T1000 (cell line): ENCODE data around the gene SFXN3.
"Not testable (repeated sequence)": the region's sequence is repeated elsewhere in the genome, so short reads cannot be mapped to it uniquely, and the experiment has no call there.

ENCODE experiments used
- DNase-seq: peaks from one replicate; lab custom pipeline; 2025; ENCODE audit warnings: mixed read lengths; lab: John Stamatoyannopoulos, UW

The SFXN3 gene

DNA sequence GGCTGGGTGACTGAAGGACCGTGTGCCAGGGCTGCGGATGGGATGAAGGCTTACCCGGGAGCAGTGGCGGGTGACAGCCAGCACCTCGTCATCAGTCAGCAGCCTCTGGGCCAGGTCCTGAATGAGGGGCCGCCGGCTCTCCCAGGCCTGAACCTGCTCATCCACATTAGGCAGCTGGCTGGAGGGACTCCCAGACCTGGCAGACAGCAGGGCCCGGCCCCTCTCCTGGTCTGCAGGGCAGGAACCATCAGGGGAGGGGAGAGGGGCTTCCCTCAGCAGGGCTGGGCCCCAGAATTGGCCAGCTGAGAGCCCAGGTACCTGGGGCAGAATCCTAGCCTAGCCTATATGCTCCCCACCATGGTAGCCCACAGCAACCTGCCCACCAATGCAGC, 15.5 kb upstream of the SFXN3 start:
- DNase-seq: no peak

DNA sequence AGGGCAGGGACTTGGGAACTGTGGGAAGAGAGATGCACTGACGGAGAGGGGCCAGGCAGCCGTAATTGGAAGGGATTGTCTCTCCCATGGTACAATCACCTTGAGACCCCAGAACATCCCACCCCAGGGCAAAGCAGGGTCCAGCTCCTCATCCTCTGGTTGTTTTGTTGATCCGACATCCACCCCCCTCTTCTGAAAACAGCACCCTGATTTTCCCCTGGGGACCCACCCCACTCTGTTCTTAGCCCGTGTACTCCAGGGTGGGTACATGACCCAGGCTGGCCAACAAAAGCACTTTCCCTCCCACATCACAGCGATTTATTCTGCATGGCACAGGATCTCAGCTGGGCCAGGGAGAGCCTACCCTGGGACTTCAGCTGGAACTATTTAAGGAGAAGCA, 14.2 kb upstream of the SFXN3 start:
- no peak for DNase-seq

DNA sequence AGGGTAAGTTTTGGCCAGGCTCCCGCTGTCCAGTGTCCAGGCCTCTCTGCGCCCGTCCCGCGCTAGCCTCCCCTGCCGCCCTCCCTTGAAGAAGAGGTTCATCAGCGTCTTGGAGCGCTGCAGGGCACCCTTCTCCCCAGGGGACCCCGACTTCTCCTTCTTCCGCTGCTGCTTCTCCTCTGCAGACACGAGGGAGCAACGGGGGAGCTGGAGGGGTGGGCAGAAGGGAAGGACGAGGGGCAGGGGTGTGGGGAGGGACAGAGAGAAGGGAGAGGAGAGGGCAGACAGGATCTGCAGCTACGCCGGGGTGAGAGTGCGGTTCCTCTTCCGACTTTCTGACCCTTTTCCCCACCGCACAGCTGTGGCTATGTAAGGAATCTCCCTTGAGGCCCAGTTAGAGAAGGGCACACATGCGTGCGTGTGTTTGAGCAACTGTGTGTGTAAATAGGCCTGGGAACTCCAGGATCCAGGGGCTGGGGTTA, 12.9 kb upstream of the SFXN3 start:
- no peak for DNase-seq

DNA sequence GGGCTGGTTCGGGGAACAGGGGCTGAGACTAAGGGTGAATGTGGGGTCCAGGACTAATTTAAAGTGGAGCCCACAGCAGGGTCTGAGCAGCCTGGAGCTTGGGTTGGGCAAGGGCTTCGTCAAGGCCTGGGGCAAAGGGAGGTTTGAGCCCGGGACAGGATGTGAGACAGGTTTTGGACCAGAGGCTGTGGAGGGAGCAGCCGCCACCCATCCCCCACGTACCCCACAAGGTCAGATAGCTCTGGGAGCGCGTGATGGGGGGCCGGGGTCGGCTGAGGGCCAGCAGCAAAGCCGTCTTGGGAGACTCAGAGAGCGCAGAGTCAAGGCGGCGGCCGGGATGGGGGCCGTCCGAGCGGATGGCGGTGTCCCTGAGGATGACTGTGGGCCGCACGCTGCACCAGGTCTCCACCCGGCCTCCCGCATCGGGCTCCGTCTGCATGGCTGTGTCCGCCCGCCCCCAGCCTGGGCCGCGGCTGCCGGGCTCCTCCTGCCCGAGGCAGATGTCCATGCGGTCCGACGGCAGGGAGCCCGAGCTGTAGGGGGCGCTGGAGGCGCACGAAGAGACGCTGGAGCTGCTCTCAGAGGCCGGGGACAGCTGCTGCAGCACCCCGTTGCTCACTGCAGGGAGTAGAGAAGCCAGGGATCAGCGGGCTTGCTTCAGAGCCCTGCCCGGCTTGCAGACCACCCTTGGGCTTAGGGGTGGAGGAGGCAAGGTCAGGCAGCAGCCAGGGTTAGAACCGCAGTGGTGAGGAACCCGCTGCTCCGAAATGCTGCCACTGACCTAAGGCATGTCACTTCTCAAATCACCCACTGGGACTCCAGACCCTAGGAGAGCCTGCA, 12.2 kb upstream of the SFXN3 start:
- DNase-seq: peak; percentile 84

DNA sequence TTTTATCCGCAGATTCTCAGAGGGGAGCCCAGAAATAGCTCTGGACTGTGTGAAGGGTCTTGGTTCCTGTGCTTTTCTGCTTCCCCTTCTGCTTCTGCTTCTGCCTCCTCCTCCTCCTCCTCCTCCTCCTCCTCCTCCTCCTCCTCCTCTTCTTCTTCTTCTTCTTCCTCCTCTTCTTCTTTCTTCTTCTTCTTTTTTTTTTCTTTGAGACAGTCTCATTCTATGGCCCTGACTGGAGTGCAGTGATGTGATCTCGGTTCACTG, 11.7 kb upstream of the SFXN3 start:
- no peak for DNase-seq

DNA sequence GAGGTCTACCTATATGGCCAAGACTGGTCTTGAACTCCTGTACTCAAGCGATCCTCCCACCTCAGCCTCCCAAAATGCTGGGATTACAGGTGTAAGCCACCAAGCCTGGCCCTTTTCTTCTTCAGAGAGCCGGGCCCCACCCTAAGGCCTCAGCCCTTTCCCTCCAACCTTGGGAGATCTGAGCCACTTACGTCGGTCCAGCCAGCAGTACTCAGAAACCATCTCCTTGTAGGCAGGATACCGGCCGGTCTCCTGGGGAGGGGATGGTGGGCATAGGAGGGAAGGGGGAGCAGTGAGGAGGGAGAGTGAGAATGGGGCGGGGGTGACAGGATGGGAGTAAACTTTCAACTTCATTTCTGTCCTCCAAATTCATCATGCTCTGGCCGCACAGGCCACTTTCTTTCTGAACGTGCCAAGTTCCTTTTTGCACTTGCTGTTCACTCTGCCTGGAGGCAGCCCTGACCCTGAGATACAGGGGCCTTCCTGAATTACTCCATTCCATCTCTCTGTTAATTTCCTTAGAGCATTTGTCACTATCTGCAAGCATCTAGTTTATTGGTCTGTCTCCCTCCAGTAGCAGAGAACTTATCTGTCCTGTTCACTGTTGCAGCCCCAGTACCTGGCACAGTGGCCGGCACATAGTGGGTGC, 10.5 kb upstream of the SFXN3 start:
- DNase-seq: no peak

DNA sequence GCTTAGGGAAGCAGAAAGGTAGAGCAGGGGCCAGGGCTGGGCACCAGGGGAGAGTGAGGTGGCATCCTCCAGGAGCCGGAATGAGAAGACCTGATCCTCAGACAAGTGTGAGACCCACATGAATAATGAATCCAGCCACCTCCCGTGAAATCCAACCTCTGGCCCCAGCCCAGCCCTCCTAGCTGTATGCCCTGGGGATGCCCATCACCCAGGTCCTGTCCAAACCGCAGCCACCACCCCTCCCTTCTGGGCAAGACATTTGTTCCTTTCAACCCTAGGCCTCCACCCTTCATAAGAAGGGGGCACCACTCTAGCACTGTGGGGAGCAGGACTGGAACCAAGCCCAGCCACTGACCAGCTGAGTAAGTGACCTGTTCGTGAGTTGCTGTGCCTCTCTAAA, 9.8 kb upstream of the SFXN3 start:
- DNase-seq: no peak

DNA sequence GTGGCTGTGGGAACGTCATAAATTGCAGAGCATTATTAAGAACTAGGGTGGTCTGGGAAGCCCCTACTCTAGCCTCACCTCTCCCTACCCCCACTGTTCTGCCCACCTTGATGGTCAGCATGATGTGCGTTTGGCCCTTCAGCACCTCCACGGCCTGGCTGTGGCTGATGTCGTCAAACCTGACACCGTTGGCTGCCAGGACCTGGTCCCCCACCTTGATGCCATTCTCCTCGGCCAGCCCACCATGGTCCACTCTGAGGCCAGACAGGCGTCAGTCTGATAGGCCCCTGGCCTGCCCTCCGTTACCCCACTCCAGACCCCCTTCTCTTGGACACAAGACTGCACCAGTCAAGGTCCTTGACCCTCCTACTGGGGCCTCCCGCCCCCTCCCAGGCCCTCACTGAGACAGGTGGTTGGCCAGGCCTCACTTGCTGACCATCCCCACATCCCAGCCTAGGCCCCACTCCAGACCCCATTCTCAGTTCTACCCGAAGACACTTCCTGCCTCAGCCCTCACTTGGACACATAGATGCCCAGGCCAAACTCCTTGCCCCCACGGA, 9.3 kb upstream of the SFXN3 start:
- no peak for DNase-seq

DNA sequence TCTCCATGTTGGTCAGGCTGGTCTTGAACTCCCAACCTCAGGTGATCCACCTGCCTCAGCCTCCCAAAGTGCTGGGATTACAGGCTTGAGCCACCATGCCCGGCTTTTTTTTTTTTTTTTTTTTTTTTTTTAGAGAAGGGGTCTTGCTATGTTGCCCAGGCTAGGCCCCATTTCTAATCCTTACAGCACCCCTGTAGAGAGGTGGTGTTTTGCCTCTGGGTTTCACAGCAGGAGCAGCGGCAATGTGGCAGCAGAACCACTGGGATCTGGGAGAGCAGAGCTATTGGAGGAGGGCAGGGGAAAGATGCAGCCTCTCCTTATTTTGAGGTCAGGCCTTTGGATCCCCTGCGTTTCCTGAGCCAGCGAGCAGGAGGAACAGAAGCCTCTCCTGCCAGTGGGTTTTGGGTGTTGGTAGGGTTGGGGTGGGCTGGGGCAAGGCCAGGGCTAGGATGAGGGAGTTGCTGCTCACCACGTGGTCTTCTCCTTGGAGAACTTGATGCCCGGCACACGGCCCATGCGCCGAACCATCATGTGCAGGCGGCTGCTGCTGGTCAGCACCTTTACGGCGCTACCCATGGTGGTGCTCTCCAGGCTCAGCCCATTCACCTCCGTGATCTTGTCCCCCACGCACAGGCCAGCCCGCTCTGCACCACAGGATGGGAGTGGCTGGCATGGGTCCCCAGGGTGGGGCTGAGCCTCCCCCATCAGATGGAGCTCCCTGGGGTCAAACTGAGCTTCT, 7.9 kb upstream of the SFXN3 start:
- no peak for DNase-seq

DNA sequence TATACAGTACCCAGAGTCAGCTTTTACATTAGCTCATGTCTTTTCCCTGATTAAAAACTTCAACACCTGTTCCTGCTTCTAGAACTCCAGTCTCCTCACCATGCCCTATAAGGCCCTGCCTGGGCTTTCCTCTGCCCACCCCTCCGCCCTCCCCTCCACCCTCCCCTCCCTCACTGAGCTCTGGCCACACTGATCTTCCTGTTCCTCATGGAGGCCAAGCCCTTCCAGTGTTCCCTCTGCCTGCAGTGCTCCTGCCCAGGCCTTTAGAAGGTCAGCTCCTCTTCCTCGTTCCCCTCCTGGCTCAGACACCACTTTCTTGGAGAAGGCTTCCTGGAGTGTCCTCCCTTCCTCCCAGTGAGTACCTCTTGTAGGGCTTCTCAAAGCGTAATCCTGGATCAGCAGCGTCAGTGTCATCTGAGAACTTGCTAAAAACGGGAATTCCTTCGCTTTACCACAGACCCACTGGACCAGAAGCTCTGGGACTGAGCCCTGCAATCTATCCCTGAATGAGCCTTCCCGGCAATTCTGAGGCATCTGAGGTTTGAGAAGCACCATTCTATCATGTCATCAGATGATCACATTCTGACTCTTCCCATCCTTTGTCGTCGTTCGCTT, 3.8 kb upstream of the SFXN3 start:
- DNase-seq: no peak

DNA sequence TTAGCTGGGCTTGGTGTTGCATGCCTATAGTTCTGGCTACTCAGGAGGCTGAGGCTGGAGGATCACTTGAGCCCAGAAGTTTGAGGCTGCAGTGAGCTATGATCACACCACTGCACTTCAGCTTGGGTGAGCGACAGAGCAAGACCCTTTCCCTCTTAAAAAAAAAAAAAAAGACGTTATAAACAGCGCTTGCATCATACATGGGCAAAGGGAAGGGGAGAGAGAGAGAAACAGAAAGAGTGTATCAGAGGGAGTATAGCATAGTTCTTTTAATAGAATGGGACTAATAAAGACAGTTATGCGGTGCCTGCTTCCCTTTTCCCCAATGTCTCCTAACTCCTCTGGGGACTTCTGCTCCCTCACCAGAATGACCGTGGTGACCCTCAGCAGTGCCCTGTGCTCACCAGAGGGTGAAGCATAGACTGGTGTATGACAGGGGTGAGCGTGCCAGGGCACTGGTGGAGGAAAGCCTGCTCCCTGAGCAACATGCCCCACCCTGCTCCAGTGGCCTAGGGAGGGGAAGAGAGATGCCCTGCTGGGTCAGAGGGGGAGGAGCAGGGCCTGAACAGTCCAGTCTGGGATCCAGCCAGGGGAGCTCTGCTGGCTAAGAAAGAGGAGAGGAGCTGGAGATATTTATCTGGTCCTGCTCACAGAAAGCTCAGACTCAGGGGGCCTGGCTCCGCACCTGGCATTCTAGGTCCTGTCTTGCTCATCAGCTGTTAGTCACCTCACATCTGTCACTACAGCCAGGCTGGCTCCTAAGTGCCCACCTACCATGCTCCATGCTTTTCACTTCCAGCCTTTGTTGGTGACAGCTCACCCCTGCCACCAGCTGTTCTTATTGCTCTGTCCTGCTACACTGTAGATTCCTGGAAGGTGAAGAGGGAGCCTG, 2.3 kb upstream of the SFXN3 start:
- no peak for DNase-seq

DNA sequence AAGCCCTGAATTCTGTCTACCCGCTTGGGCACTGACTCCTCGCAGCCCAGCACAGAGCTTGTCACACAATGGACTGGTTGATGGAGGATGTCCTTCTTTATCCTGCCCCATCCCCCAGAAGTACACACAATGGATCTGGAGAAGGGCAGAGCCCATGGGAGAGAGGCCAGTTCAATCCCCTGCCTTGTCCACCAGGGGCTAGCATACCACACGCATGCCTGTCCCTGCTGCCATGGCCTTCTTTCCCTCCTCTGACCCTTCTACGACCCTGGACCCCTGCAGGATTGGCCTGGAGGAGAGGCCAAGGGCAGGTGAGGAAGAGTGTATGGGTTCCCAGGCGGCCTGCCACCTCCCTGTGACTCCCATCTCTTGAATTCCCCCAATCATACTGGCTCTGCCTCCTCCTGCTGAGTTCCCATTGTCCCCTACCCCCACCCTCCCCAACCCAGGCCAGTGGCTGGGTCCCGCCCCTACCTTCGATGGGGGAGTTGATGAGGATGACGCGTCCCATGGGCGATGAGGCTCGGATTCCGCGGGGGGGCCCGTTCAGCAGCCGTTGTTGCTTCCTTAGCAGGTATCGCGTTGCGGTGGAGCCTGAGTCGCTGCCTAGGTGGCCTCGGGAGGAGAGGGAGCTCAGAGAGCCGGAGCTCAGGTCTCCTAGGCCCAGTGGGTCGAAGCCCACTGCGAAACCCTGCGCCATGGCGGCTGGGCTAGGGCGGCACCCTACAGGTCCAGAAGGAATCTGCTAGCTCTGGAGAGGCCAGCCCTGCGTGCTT, 1.3 kb upstream of the SFXN3 start:
- DNase-seq: no peak

DNA sequence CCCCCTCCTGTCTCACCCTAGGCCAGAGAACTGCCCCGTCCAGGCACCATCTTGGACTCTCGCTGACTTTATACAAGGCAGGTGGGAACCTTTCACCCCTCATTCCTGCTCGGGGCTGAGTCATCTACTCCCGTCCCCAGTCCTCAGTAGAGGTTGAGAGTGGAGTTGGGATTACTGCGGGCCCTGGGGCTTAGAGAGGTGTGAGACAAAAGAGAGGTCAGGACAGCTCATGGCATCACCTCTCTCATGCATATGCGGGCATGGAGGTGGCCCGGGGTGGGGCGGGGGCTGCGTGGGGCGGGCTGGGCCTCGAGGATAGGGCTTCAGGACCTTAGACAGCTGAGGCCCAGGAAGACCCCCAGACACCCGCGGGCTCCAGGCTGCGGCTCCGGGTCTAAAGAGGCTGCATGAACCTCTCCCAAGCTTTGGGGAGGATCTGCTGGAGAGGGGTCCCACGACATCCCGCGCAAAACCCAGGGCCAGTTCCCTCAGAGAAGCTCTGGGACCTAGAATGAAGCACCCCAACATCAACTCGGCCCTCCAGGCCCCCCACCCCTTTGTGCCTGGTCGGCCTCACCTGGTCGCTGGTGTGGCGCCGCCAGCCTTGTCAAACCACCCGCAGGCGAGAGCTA, 422 bp upstream of the SFXN3 start:
- DNase-seq: no peak

DNA sequence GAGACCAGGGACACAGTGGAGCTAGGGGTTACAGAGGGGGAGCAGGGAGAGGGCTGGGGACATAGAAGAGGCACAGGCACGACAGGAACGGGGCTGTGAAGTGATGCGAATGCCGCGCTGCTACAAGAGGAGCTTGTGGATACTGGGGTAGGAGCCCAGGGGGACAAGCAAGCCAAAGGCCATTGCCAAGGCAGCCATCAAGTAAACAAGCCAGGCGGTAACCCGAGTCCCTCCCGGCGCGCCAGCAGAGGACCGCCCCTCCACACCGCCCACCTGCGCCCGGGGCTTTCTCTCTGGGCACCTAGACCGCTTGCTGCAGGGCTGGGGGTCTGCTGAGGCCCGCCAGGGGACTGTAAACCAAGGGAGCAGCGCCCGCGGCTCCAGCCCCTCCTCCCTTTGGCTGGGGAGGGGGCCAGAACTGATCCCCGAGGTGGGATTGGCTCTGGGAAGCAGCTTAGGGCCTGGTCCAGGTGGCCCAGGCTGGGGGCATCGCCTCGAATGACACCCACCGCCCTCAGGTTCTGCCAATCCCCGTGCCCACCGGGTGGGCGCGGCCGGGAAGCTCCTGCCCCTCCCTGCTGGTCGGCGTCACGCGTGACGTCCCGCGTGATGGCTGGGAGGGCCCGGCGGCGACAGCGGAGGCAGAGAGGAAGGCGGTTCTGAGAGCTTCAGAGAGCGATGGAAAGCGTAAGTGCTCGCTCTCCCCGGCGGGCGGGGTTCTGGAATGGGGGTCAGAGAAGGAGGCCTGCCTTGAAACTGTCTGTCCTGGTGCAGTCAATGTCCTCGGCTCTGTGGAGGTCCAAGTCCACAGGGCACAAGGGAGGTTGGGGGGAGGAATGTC, 982 bp downstream of the SFXN3 start:
- peak; percentile 62 for DNase-seq

DNA sequence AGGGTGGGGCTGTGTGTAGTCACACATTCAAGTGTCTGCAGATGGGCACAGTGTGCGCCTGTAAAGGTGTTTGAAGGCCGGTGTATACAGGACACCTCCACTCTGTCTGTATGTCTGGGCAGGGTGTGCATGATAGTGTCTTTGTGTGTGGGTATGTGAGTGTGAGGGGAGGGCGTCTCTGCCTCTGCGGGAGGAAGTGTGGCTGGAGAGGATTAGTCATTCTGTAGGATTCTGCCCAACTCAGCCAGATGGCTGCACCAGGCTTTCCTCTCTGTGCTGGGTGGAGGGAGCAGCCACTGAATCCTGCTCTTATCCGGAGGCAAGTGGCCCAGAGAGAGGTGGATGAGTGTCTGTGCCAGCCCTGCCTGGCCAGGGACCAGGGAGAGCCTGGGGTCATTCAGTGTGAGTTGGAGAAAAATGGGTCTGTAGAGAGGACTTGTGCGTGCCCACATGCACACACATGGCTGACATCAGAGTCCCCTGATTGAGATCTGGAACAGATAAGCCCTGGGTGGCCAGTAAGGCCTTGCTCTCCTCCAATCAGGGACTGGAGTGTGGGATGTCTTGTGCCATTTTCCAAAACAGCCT, 1.7 kb downstream of the SFXN3 start:
- peak; percentile 77 for DNase-seq

DNA sequence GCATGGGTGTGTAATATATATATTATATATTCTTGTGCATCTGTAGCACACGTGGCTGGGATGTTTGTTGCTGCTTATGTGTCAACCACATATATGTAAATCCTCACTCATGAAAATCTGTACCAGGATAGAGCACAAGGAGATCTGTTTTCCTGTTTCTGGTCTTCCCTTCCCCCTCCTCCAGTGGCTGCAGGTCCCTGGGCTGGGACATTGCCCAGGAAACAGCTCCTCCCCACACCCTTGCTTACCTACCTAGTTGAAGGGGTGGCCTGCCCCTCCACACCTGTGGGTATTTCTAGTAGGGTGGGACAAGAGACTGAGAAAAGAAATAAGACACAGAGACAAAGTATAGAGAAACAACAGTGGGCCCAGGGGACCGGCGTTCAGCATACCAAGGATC, 2.2 kb downstream of the SFXN3 start:
- no peak for DNase-seq

DNA sequence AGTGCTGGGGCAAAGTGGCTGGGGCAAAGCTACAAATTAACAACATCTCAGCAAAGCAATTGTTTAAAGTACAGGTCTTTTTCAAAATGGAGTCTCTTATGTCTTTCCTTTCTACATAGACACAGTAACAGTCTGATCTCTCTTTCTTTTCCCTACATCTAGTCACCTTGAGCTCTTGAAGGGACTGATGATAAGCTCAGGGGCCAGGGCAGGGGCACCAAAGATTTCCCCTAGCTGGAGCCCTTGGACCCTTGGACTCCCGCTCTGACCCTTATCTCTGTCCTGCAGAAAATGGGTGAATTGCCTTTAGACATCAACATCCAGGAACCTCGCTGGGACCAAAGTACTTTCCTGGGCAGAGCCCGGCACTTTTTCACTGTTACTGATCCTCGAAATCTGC, 3.4 kb downstream of the SFXN3 start:
- DNase-seq: not testable (repeated sequence)

DNA sequence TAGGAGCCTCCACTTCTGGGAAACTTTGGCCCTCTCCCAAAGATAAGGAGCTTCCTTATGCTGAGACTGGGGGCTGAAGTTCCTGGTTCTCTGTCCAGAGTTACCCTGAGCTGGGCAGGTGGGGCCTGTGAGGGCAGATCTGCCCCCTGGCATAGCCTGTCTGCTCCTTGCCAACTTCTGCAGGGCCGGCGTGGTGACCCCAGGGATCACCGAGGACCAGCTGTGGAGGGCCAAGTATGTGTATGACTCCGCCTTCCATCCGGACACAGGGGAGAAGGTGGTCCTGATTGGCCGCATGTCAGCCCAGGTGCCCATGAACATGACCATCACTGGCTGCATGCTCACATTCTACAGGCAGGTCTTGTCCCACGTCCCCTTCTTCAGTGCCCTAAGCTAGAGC, 4.3 kb downstream of the SFXN3 start:
- DNase-seq: no peak
